Muscle of leg (tissue), 11 donors: ENCODE results near the gene SNAPC2. TPM values are rescaled to one million over a fixed set of nuclear protein-coding genes. Genes with fewer than 3 reads are reported as not detected.
A peak's percentile ranks its signal among the peaks of the same experiment; 100 is the strongest.

ENCODE experiments used
- DNase-seq: peaks from one replicate; pipeline ENCODE4 v3.0.0; 2013
- H3K27ac ChIP-seq: one replicate; pipeline ENCODE4 v1.5.1; 2013; ENCODE audit warnings: mild to moderate bottlenecking, low read length, control low read depth
- H3K27me3 ChIP-seq: one replicate; pipeline ENCODE4 v1.6.1; 2013; ENCODE audit warnings: low read length; ENCODE audit not compliant: control insufficient read depth, insufficient read depth
- H3K36me3 ChIP-seq: one replicate; pipeline ENCODE4 v1.6.1; 2013; ENCODE audit warnings: low read length; ENCODE audit not compliant: control insufficient read depth, insufficient read depth
- H3K4me1 ChIP-seq: one replicate; pipeline ENCODE4 v1.6.1; 2013; ENCODE audit warnings: low read length; ENCODE audit not compliant: control insufficient read depth, insufficient read depth
- H3K4me3 ChIP-seq: one replicate; pipeline ENCODE4 v1.5.1; 2013; ENCODE audit warnings: low read length, control low read depth
- H3K9me3 ChIP-seq: replicated peaks from 2 replicates; pipeline ENCODE4 v1.6.1; 2013; ENCODE audit warnings: low read depth, low read length; ENCODE audit not compliant: control insufficient read depth
- WGBS: methylation state at CpG from one replicate; pipeline ENCODE4 v1.1.5; 2013; ENCODE audit warnings: missing lambda C conversion rate; ENCODE audit not compliant: insufficient coverage; 5-methylcytosine and 5-hydroxymethylcytosine counted together
- polyA plus RNA-seq, 8 donors: library from polyadenylated mRNA; unstranded; fragments of 120-200 nt; gene quantifications; one replicate each; pipeline versions ENCODE4 v1.2.1 to v1.2.3, GENCODE V29; 2013; ENCODE audit warnings: inconsistent platforms in 1 of 8, low replicate concordance in 1 of 8; ENCODE audit not compliant: insufficient read length in 8 of 8, insufficient read depth in 1 of 8
- total RNA-seq: library from RNA; stranded (reverse); fragments of 120-200 nt; gene quantifications from one replicate; pipeline ENCODE4 v1.2.4, GENCODE V29; 2013

Gene SNAPC2
- total and polyA plus RNA-seq, 9 donors: 10.6 to 22.1 (median 20.1) TPM

- Histone ChIP-seq H3K27me3 (no peaks in the 10 kb centered on the region), H3K9me3 (no peaks in the 10 kb centered on the region), H3K36me3 (peaks cover 84% of the 10 kb centered on the region), H3K4me3 (no peak overlapping the region), H3K27ac (no peak overlapping the region), H3K4me1 (no peaks in the 10 kb centered on the region)
- DNase-seq: no peak
- 89% methylated on average over 12 of the region's 15 CpGs for WGBS
These were observed 48.1 kb downstream of the SNAPC2 start for GRCh38 chr19:7968008-7968795.

- Histone ChIP-seq H3K4me3 (no peak overlapping the region), H3K36me3 (peaks cover 83% of the 10 kb centered on the region), H3K9me3 (no peaks in the 10 kb centered on the region), H3K27me3 (no peaks in the 10 kb centered on the region), H3K27ac (no peak overlapping the region), H3K4me1 (no peaks in the 10 kb centered on the region)
- WGBS: 92% methylated on average over 16 of the region's 20 CpGs
- DNase-seq: no peak
These were observed 48.8 kb downstream of the SNAPC2 start for GRCh38 chr19:7968796-7969554.

GRCh38 chr19:7969555-7969939 is 49.4 kb downstream of the SNAPC2 start:
- no peaks in the 10 kb centered on the region for H3K9me3 ChIP-seq
- WGBS: 89% methylated on average over 7 of the region's 11 CpGs

GRCh38 chr19:7970716-7971448 is 50.7 kb downstream of the SNAPC2 start:
- 47% methylated on average over 5 of the region's 12 CpGs for WGBS
- H3K27me3 ChIP-seq: no peaks in the 10 kb centered on the region
- peaks cover 82% of the 10 kb centered on the region for H3K36me3 ChIP-seq
- H3K27ac ChIP-seq: no peak overlapping the region
- peak; percentile 27 for DNase-seq
- H3K9me3 ChIP-seq: no peaks in the 10 kb centered on the region
- H3K4me3 ChIP-seq: no peak overlapping the region
- H3K4me1 ChIP-seq: no peaks in the 10 kb centered on the region

More at GRCh38 chr19:7969555-7969939, 49.4 kb downstream of the SNAPC2 start:
- H3K36me3 ChIP-seq: peaks cover 84% of the 10 kb centered on the region
- H3K27ac ChIP-seq: no peak overlapping the region
- no peak overlapping the region for H3K4me3 ChIP-seq
- DNase-seq: no peak
- H3K4me1 ChIP-seq: no peaks in the 10 kb centered on the region
- no peaks in the 10 kb centered on the region for H3K27me3 ChIP-seq

GRCh38 chr19:7971553-7972520 is 51.7 kb downstream of the SNAPC2 start:
- Histone ChIP-seq H3K4me1 (no peaks in the 10 kb centered on the region), H3K27me3 (no peaks in the 10 kb centered on the region), H3K9me3 (no peaks in the 10 kb centered on the region), H3K4me3 (no peak overlapping the region), H3K27ac (no peak overlapping the region), H3K36me3 (peaks cover 78% of the 10 kb centered on the region)
- no peak for DNase-seq
- WGBS: 81% methylated on average over 30 of the region's 35 CpGs

Other genes starting within 250 kb of the SNAPC2 start
- gene MCEMP1, start 243.2 kb upstream of the SNAPC2 start, total RNA-seq: not detected
- gene MCEMP1, start 243.2 kb upstream of the SNAPC2 start, polyA plus RNA-seq: under 1 TPM; 0.11 to 0.49 (median 0.26) TPM
- gene TRAPPC5, start 239.5 kb upstream of the SNAPC2 start, total RNA-seq: 88.8 TPM
- 10 to 100 TPM; 29.4 to 48.8 (median 41.1) TPM for gene TRAPPC5, start 239.5 kb upstream of the SNAPC2 start, polyA plus RNA-seq
- gene FCER2, start 218.2 kb upstream of the SNAPC2 start, total RNA-seq: 0.44 TPM
- 1 to 10 TPM in 1 of 8 donors, under 1 TPM in 7; 0.16 to 1.0 (median 0.34) TPM for gene FCER2, start 218.2 kb upstream of the SNAPC2 start, polyA plus RNA-seq
- 0.13 TPM for gene CLEC4G, start 188.2 kb upstream of the SNAPC2 start, total RNA-seq
- gene CLEC4G, start 188.2 kb upstream of the SNAPC2 start, polyA plus RNA-seq: under 1 TPM in 4 of 8 donors, not detected in 4; 0.08 to 0.16 (median 0.12) TPM
- gene CD209, start 172.8 kb upstream of the SNAPC2 start, total RNA-seq: 3.8 TPM
- 1 to 10 TPM; 2.0 to 5.2 (median 2.9) TPM for gene CD209, start 172.8 kb upstream of the SNAPC2 start, polyA plus RNA-seq
- not detected for gene CLEC4M, start 157.1 kb upstream of the SNAPC2 start, total RNA-seq
- under 1 TPM in 1 of 8 donors, not detected in 7; 0.12 TPM for gene CLEC4M, start 157.1 kb upstream of the SNAPC2 start, polyA plus RNA-seq
- 8.7 TPM for gene EVI5L, start 90.1 kb upstream of the SNAPC2 start, total RNA-seq
- gene EVI5L, start 90.1 kb upstream of the SNAPC2 start, polyA plus RNA-seq: 10 to 100 TPM; 12.1 to 20.0 (median 15.7) TPM
- 0.09 TPM for gene PRR36, start 45.9 kb upstream of the SNAPC2 start, total RNA-seq
- gene PRR36, start 45.9 kb upstream of the SNAPC2 start, polyA plus RNA-seq: under 1 TPM; 0.20 to 0.96 (median 0.39) TPM
- gene LRRC8E, start 31.8 kb upstream of the SNAPC2 start, total RNA-seq: 0.13 TPM
- under 1 TPM in 7 of 8 donors, not detected in 1; 0.18 to 0.82 (median 0.31) TPM for gene LRRC8E, start 31.8 kb upstream of the SNAPC2 start, polyA plus RNA-seq
- 8.0 TPM for gene MAP2K7, start 16.5 kb upstream of the SNAPC2 start, total RNA-seq
- 10 to 100 TPM; 19.8 to 26.9 (median 23.3) TPM for gene MAP2K7, start 16.5 kb upstream of the SNAPC2 start, polyA plus RNA-seq
- 0.31 TPM for gene TGFBR3L, start 5.5 kb upstream of the SNAPC2 start, total RNA-seq
- gene TGFBR3L, start 5.5 kb upstream of the SNAPC2 start, polyA plus RNA-seq: under 1 TPM in 7 of 8 donors, not detected in 1; 0.09 to 0.73 (median 0.49) TPM
- gene CTXN1, start 5.8 kb downstream of the SNAPC2 start, total RNA-seq: 0.58 TPM
- 1 to 10 TPM; 1.7 to 5.3 (median 2.8) TPM for gene CTXN1, start 5.8 kb downstream of the SNAPC2 start, polyA plus RNA-seq
- gene TIMM44, start 23.3 kb downstream of the SNAPC2 start, total RNA-seq: 40.5 TPM
- gene TIMM44, start 23.3 kb downstream of the SNAPC2 start, polyA plus RNA-seq: 10 to 100 TPM; 44.6 to 66.3 (median 57.4) TPM
- gene ELAVL1, start 85.3 kb downstream of the SNAPC2 start, total RNA-seq: 36.7 TPM
- gene ELAVL1, start 85.3 kb downstream of the SNAPC2 start, polyA plus RNA-seq: 10 to 100 TPM; 44.9 to 67.4 (median 57.2) TPM
- not detected for gene CCL25, start 132.4 kb downstream of the SNAPC2 start, total RNA-seq
- gene CCL25, start 132.4 kb downstream of the SNAPC2 start, polyA plus RNA-seq: 10 to 100 TPM in 1 of 8 donors, 1 to 10 TPM in 1, under 1 TPM in 3, not detected in 3; 0.18 to 45.5 (median 0.36) TPM
- 4.8 TPM for gene FBN3, start 229.3 kb downstream of the SNAPC2 start, total RNA-seq
- gene FBN3, start 229.3 kb downstream of the SNAPC2 start, polyA plus RNA-seq: 10 to 100 TPM in 6 of 8 donors, 1 to 10 TPM in 2; 7.5 to 17.7 (median 13.5) TPM